ENCODE results near the gene LRRC4B.

GRCh38 chr19:50580970-50581634 is 12.9 kb upstream of the LRRC4B start:
- TF ChIP-seq, protein P1, sequence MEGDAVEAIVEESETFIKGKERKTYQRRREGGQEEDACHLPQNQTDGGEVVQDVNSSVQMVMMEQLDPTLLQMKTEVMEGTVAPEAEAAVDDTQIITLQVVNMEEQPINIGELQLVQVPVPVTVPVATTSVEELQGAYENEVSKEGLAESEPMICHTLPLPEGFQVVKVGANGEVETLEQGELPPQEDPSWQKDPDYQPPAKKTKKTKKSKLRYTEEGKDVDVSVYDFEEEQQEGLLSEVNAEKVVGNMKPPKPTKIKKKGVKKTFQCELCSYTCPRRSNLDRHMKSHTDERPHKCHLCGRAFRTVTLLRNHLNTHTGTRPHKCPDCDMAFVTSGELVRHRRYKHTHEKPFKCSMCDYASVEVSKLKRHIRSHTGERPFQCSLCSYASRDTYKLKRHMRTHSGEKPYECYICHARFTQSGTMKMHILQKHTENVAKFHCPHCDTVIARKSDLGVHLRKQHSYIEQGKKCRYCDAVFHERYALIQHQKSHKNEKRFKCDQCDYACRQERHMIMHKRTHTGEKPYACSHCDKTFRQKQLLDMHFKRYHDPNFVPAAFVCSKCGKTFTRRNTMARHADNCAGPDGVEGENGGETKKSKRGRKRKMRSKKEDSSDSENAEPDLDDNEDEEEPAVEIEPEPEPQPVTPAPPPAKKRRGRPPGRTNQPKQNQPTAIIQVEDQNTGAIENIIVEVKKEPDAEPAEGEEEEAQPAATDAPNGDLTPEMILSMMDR (IDR thresholded peaks at IDR 0.05): no peak
- no peak for TF ChIP-seq POLR2A (IDR thresholded peaks at IDR 0.05)
